DMS153 treated with DMSO at 0.1 percent for 48 hours (cell line): Measurements from ENCODE around the gene PLP1.
"Not testable (repeated sequence)": the region's sequence is repeated elsewhere in the genome, so short reads cannot be mapped to it uniquely, and the experiment has no call there.

Experiments used
- DNase-seq: peaks from one replicate; lab custom pipeline; 2025; ENCODE audit not compliant: unreplicated experiment; lab: John Stamatoyannopoulos, UW

PLP1 gene

GRCh38 chrX:103780336-103781061 lies 3.9 kb downstream of the PLP1 start:
- no peak for DNase-seq

DNA sequence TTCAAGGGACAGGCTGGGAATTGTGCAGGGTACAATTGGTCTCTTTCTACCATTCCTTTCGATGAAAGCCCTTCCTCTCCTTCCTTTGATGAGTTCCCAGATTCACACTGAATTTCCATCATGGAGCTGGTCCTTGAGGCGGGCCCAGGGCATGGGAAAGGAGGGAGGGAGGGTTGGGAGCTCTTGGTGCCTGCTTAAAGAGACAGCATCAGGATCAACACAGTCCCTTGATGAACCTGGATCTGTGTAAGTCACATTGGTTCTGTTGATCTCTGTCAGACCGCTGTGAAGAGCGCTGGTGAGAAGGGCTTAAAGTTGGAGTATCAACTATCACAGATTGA lies 4.4 kb downstream of the PLP1 start:
- DNase-seq, result no peak

GRCh38 chrX:103781706-103782105 lies 5.1 kb downstream of the PLP1 start:
- no peak for DNase-seq

- DNase-seq, result no peak
Measured at GRCh38 chrX:103782640-103783039, 6.0 kb downstream of the PLP1 start.

- DNase-seq, result no peak
Measured at GRCh38 chrX:103783196-103783595, 6.6 kb downstream of the PLP1 start.

GRCh38 chrX:103783971-103784370 lies 7.3 kb downstream of the PLP1 start:
- DNase-seq, result no peak

- no peak for DNase-seq
Measured at GRCh38 chrX:103789004-103789403, 12.4 kb downstream of the PLP1 start.

- DNase-seq, result no peak
Measured at GRCh38 chrX:103791228-103791627, 14.6 kb downstream of the PLP1 start.

- no peak for DNase-seq
Measured at GRCh38 chrX:103791826-103792485, 15.3 kb downstream of the PLP1 start.

- DNase-seq, result no peak
Measured at GRCh38 chrX:103792916-103793544, 16.4 kb downstream of the PLP1 start.

GRCh38 chrX:103793545-103793940 lies 16.9 kb downstream of the PLP1 start:
- no peak for DNase-seq

DNA sequence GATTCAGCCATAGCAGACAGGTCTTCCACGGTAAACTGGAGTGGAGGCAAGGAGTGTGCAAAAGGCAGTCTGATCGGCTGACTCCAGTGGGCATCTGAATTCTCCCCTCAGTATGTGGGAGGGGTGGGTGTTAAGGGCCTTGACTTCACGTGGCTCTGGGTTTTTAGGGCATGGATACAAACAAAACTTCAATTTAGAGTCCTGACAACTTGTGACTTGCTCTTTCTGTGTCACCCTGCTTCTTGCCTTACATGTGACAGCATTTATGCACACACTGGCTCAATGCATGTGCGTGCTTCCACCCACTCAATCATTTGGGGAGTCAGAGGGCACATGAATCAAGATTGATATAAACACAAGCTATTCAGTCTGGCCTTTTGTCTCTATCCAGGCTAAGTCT lies 17.5 kb downstream of the PLP1 start:
- no peak for DNase-seq

GRCh38 chrX:103797691-103798090 lies 21.1 kb downstream of the PLP1 start:
- no peak for DNase-seq

DNA sequence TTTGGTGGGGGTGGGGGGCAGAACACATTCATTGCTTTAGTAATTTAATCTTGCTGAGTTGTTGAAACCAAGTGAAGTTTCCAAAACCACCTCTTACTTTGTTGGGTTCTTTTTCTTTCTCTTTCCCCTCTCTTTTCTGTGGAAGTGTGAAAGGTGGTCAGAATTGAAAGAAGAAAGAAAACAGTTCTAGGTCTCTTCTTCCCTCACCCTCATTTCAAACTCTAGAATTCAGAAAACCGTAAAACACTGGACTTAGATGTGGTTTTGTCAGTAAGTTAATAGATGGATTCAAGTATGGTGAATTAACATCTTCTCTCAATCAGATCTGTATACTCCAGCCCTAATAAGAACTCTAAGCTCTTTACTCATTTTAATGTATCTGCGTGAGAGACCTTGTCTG lies 23.7 kb downstream of the PLP1 start:
- no peak for DNase-seq

DNA sequence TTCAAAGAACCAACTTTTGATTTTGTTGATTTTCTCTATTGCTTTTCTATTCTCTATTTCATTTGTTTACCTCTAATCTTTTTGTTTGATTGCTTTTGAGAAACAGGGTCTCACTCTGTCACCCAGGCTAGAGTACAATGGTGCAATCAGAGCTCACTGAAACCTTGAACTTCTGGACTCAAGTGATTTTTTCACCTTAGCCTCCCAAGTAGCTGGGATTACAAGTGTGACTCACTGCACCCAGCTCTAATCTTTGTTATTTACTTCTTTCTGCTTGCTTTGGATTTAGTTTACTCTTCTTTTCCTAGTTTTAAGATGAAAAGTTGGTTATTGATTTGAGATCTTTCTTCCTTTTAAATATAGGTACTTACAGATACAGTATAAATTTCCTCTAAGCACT lies 29.2 kb downstream of the PLP1 start:
- DNase-seq, result no peak

- no peak for DNase-seq
Measured at GRCh38 chrX:103806862-103807474, 30.3 kb downstream of the PLP1 start.

DNA sequence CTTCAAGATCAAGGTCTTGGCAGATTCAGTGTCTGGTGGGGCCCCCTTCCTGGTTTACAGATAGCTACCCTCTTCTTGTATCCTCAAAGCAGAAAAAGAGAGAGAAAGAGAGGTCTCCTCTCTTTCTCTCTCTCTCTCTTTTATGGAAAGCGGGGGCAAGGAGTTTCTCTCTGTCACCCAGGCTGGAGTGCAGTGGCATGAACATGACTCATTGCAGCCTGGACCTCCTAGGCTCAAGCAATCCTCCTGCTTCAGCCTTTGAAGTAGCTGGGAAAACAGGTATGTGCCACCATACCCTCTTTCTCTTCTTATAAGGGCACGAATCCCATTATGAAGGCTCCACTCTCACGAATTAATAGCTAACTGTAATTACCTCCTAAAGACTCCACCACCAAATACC lies 35.2 kb downstream of the PLP1 start:
- DNase-seq, result no peak

DNA sequence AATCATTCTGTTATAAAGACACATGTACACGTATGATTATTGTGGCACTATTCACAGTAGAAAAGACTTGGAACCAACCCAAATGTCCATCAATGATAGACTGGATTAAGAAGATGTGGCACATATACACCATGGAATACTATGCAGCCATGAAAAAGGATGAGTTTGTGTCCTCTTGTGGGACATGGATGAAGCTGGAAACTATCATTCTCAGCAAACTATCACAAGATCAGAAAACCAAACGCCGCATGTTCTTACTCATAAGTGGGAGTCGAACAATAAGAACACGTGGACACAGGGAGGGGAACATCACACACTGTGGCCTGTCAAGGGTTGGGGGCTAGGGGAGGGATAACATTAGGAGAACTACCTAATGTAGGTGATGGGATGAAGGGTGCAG lies 40.5 kb downstream of the PLP1 start:
- DNase-seq, result not testable (repeated sequence)

GRCh38 chrX:103817502-103817901 lies 40.9 kb downstream of the PLP1 start:
- DNase-seq, result peak; percentile 13

- DNase-seq, result no peak
Measured at GRCh38 chrX:103818842-103819619, 42.4 kb downstream of the PLP1 start.

DNA sequence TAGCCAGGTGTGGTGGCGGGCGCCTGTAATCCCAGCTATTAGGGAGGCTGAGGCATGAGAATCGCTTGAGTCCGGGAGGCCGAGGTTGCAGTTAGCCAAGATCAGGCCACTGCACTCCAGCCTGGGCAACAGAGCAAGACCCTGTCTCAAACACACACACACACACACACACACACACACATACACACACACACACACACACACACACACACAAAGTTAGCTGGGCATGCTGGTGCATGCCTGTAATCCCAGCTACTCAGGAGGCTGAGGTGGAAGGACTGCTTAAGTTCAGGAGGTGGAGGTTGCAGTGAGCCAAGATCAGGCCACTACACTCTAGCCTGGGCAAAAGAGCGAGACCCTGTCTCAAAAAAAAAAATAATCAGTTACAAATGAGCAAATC lies 44.2 kb downstream of the PLP1 start:
- DNase-seq, result not testable (repeated sequence)
